ENCODE results near the gene FUCA1.
"Not testable (repeated sequence)": the region's sequence is repeated elsewhere in the genome, so short reads cannot be mapped to it uniquely, and the experiment has no call there.

FUCA1 gene

GRCh38 chr1:23895082-23895481, 27.0 kb upstream of the FUCA1 start:
- no peak for DNase-seq

DNA sequence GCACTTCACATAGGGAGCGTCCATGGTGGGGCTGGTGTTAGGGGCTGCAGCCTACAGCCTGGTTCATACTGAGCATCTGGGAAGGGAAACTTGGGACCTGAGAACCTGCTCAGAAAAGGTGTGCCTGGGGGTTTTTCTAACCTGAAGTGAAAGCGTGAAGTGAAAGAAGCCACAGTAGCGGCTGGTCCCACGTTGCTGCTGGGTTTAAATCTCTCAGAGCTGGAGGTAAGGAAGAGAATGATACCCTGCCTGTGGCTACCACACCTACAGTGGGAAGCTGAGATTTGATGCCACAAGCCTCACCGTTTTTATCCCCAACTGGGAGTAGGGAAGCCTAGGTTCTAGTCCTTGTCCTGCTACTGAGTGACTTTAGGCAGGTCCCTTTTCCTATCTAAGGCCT, 21.0 kb upstream of the FUCA1 start:
- no peak for DNase-seq

DNA sequence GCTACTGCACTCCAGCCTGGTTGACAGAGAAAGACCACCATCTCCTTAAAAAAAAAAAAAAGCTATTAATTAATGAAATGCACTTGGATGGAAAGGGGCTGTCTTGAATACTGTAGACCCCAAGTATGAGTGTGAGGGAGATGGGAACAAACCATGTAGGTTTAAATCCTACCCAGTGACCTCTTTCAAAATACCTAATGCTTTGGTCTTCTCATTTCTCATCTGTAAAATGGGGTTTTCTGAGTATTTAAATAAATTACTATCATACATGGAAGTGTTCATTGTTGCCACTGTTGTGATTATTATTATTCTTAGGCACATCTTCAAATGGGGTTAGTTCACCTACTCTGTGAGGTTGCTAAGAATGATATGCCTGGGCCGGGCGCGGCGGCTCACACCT, 17.1 kb upstream of the FUCA1 start:
- no peak for DNase-seq

DNA sequence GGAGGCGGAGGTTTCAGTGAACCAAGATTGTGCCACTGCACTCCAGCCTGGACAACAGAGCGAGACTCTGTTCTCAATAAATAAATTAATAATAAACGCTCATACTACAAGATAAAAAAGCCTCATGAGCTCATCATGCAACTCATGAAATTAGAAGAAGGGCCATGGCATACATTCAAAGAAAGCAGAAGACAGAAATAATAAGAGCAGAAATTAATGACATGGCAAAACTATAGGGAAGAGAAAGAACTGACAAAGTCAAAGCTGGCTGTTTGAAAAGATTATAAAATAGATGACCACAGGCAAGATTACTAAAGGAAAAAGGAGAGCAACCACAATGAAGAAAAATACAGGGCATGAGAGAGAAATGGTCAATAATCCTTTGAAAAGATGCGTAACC, 14.7 kb upstream of the FUCA1 start:
- DNase-seq, result no peak

DNA sequence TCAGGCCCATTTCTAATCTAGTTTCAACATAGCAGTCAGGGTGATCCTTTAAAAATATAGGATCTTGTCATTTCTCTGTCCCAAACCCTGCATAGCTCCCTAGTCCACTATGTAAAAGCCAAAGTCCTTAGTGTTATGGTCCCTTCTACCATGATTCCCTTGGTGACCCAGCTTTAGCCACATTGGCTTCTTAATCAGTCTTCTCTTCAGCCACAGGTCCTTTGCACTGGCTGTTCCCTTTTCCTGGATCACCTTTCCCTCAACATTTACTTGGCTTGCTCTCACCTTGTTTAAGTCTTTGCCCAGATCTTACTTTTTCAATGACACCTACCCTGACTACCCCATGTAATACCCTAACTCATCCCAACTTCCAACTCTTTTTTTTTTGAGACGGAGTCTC, 11.7 kb upstream of the FUCA1 start:
- DNase-seq, result no peak

- DNase-seq, result no peak
These were observed 10.6 kb upstream of the FUCA1 start for GRCh38 chr1:23878668-23879067.

GRCh38 chr1:23875382-23875781, 7.3 kb upstream of the FUCA1 start:
- DNase-seq, result no peak

DNA sequence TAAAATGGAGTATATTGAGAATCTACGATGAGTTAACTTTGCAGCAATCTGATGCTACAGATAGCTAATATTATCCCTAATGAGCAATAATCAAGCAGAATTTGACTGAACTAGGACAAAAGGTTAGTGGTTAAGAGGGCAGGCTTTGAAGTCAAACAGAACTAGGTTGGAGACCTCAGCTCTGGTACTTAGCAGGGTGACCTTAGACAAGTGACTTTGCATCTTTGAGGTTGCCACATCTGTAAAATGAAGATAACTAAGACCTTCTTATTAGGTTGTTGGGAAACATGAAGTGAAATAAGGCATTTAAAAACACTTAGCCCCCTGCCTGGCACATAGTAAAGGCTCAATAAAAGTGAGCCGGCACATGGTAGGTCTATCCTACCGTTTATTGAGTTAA, 4.3 kb upstream of the FUCA1 start:
- no peak for DNase-seq

DNA sequence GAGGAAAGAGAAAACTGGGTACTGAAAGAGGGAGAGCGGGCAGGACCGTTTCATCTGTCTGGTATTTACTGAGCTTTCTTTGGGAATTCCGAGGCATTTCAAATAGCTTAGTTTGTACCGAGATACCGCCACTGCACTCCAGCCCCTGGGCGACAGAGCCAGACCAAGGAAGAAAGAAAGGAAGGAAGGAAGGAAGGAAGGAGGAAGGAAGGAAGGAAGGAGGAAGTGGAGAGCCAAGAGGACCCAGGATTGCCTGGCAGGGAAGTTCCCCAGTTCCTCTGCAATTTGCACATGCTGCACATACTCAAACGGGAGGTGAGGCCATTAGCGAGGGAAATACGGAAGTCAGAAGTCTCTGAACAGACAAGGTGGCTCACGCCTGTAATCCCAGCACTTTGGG, 961 bp upstream of the FUCA1 start:
- DNase-seq, result no peak

DNA sequence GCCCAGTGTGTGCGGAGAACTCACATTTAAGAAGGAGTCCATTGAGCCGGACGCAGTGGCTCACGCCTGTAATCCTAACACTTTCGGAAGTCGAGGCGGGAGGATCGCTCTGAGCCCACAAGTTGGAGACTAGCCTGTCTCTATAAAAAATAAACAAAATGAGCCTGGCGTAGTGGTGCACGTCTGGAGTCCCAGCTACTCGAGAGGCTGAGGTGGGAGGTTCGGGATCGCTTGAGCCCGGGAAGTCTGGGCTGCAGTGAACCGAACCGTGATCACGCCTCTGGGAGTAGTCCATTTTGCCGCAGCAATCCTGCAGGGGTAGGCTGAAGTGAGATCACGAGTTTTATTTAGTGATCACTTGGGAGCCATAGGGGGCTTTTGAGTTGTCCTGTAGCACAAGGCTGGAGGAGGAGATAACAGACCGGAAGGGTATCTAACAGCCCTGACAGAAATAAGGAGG, 497 bp upstream of the FUCA1 start:
- no peak for DNase-seq

DNA sequence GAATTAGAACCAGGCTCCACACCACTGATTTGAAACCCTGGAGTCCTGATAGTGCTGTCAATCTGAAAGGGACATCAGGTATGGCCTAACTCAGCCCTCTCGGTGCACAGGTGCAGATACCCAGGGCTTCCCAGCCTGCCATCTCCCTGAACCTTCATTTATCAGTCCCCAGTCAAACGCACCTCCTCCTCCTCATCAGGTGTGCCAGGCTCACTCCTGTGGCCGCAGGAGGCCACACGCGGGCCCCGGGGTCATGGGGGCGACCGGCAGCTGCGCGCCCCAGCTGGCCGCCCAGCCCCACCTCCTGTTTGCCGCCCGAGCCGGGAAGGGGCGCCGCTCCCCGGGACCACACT, 572 bp downstream of the FUCA1 start:
- no peak for DNase-seq

- no peak for DNase-seq
These were observed 2.6 kb downstream of the FUCA1 start for GRCh38 chr1:23865543-23865930.

DNA sequence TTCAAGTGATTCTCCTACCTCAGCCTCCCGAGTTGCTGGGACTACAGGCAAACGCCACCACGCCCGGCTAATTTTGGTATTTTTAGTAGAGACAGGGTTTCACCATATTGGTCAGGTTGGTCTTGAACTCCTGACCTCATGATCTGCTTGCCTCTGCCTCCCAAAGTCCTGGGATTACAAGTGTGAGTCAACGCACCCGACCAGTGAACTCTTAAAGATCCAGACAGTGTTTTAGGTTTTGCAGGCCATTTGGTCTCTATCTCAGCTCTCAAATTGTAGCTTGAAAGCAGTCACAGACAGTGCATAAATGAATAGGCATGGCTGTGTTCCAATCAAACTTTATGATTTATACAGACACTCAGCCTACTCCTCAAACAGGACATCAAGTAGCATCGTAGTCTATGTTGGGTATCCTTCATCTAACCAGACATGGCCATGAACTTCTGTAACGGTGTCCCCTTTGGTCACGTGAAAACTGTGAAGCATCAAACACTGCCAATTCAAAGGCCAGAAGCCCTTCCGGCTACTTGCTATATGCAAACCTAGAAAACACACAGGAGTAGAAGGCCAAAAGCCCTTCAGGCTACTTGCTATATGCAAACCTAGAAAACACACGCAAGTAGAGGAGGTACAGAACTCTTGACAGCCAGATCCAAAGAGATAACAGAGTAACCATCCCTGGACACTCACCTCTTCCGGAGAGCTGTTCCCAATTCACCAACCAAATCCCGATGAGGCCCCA, 3.1 kb downstream of the FUCA1 start:
- DNase-seq, result no peak

GRCh38 chr1:23862640-23863039, 5.5 kb downstream of the FUCA1 start:
- no peak for DNase-seq

- DNase-seq, result no peak
These were observed 13.5 kb downstream of the FUCA1 start for GRCh38 chr1:23854568-23854967.

DNA sequence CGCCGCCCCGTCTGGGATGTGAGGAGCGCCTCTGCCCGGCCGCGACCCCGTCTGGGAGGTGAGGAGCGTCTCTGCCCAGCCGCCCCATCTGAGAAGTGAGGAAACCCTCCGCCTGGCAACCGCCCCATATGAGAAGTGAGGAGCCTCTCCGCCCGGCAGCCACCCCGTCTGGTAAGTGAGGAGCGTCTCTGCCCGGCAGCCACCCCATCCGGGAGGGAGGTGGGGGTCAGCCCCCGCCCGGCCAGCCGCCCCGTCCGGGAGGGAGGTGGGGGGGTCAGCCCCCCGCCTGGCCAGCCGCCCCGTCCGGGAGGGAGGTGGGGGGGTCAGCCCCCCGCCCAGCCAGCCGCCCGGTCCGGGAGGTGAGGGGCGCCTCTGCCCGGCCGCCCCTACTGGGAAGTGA, 15.0 kb downstream of the FUCA1 start:
- not testable (repeated sequence) for DNase-seq

DNA sequence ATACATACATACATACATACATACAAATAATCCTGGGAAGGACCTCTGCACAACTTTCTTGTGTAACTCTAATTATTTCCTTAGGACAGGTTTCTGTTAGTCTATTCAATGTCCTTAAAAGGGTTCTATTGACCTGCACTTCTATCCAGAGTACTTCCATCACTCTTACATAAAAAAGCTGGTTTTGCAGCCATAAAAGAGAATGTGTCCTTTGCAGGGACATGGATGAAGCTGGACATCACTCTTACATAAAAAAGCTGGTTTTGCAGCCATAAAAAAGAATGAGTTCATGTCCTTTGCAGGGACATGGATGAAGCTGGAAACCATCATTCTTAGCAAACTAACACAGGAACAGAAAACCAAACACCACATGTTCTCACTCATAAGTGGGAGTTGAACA, 16.7 kb downstream of the FUCA1 start:
- not testable (repeated sequence) for DNase-seq

GRCh38 chr1:23848673-23849616, 19.1 kb downstream of the FUCA1 start:
- DNase-seq, result no peak

- not testable (repeated sequence) for DNase-seq
These were observed 20.5 kb downstream of the FUCA1 start for GRCh38 chr1:23847482-23848095.

- DNase-seq, result no peak
These were observed 22.9 kb downstream of the FUCA1 start for GRCh38 chr1:23845163-23845562.

- no peak for DNase-seq
These were observed 24.4 kb downstream of the FUCA1 start for GRCh38 chr1:23843644-23844043.

GRCh38 chr1:23838401-23838866, 29.7 kb downstream of the FUCA1 start:
- peak; percentile 64 for DNase-seq

- DNase-seq, result no peak
These were observed 30.2 kb downstream of the FUCA1 start for GRCh38 chr1:23837908-23838307.

DNA sequence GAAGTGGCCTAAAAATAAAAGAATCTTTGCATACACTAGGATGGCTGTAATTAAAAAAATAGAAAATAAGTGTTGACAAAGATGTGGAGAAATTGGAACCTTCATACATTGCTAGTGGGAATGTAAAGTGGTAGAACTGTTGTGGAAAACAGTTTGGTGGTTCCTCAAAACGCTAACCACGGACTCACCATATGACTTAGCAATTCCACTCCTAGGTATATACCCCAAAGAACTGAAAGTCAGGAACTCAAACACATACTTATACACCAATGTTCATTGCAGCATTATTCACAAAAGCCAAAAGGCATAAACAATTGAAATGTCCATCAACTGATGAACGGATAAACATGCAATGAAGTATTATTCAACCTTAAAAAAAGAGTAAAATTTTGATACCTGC, 32.1 kb downstream of the FUCA1 start:
- DNase-seq, result no peak
